Astrocyte (in vitro differentiated cells and primary cell): ENCODE measurements around the gene SNAP47. TPM values are rescaled to one million over a fixed set of nuclear protein-coding genes. Genes with fewer than 3 reads are reported as not detected.

Source experiments
- DNase-seq: peaks from one replicate; pipeline ENCODE4 v3.0.0-alpha.2; 2010; ENCODE audit warnings: low read depth
- FAIRE-seq: peaks from 2 replicates; lab custom pipeline; 2011; peaks lifted over from hg19 to GRCh38; lab: Jason Lieb, UNC
- H2AFZ ChIP-seq: 2 replicates; pipeline ENCODE4 v1.6.0; 2012; ENCODE audit warnings: low read depth, low read length, inconsistent platforms
- H3K27ac ChIP-seq: 2 replicates; pipeline ENCODE4 v1.5.1; 2011; ENCODE audit warnings: low read depth, low read length, inconsistent platforms
- H3K27me3 ChIP-seq: 2 replicates; pipeline ENCODE4 v1.6.0; 2011; ENCODE audit warnings: low read length, inconsistent platforms; ENCODE audit not compliant: insufficient read depth
- H3K36me3 ChIP-seq: 2 replicates; pipeline ENCODE4 v1.5.1; 2011; ENCODE audit warnings: low read length, inconsistent platforms; ENCODE audit not compliant: insufficient read depth
- H3K4me1 ChIP-seq: 2 replicates; pipeline ENCODE4 v1.5.1; 2011; ENCODE audit warnings: low read length, inconsistent platforms; ENCODE audit not compliant: insufficient read depth
- H3K4me2 ChIP-seq: 2 replicates; pipeline ENCODE4 v1.6.0; 2012; ENCODE audit warnings: low read length, inconsistent platforms
- H3K4me3 ChIP-seq: 2 replicates; pipeline ENCODE4 v1.5.1; 2011; ENCODE audit warnings: low read depth, mild to moderate bottlenecking, low read length, inconsistent platforms; ENCODE audit not compliant: insufficient read depth
- H3K79me2 ChIP-seq: 2 replicates; pipeline ENCODE4 v1.6.0; 2012; ENCODE audit warnings: mild to moderate bottlenecking, low read length, inconsistent platforms; ENCODE audit not compliant: insufficient read depth
- H3K9ac ChIP-seq: 2 replicates; pipeline ENCODE4 v1.6.0; 2012; ENCODE audit warnings: mild to moderate bottlenecking, low read length, inconsistent platforms
- H3K9me3 ChIP-seq: 2 replicates; pipeline ENCODE4 v1.5.1; 2012; ENCODE audit warnings: low read depth, mild to moderate bottlenecking, low read length, inconsistent platforms; ENCODE audit not compliant: insufficient read depth
- H4K20me1 ChIP-seq: 2 replicates; pipeline ENCODE4 v1.6.0; 2012; ENCODE audit warnings: low read length, inconsistent platforms; ENCODE audit not compliant: insufficient read depth
- H3K27ac Mint-ChIP-seq: one replicate; pipeline ENCODE4 v1.8.0; 2021; ENCODE audit warnings: mild to moderate bottlenecking, mixed read lengths; ENCODE audit not compliant: unreplicated experiment
- H3K27me3 Mint-ChIP-seq: one replicate; pipeline ENCODE4 v1.8.0; 2021; ENCODE audit warnings: low read depth, mixed read lengths; ENCODE audit not compliant: unreplicated experiment
- H3K36me3 Mint-ChIP-seq: one replicate; pipeline ENCODE4 v1.8.0; 2021; ENCODE audit warnings: low read depth, mixed read lengths; ENCODE audit not compliant: unreplicated experiment
- H3K4me1 Mint-ChIP-seq: one replicate; pipeline ENCODE4 v1.8.0; 2021; ENCODE audit warnings: low read depth, mixed read lengths; ENCODE audit not compliant: unreplicated experiment
- H3K4me3 Mint-ChIP-seq: one replicate; pipeline ENCODE4 v1.8.0; 2021; ENCODE audit warnings: mild to moderate bottlenecking, moderate library complexity, mixed read lengths; ENCODE audit not compliant: unreplicated experiment
- H3K9me3 Mint-ChIP-seq: one replicate; pipeline ENCODE4 v1.8.0; 2021; ENCODE audit warnings: mild to moderate bottlenecking, mixed read lengths; ENCODE audit not compliant: unreplicated experiment
- EZH2 ChIP-seq: IDR thresholded peaks from 2 replicates; pipeline ENCODE4 v1.6.1; 2012; ENCODE audit warnings: mild to moderate bottlenecking, low read length, inconsistent platforms; ENCODE audit not compliant: insufficient read depth
- total RNA-seq: library from RNA; stranded (reverse); gene quantifications from 2 replicates; pipeline ENCODE4 v1.2.1, GENCODE V29; 2021
- TF ChIP-seq, protein P1 (sequence below): IDR thresholded peaks from 2 replicates; pipeline ENCODE4 v1.5.1; 2011; ENCODE audit warnings: low read depth, mild to moderate bottlenecking, inconsistent platforms, low read length, moderate library complexity; ENCODE audit not compliant: insufficient read depth

SNAP47 gene
- total RNA-seq, 1 donor from 2014 or later = 31.9 TPM

DNA sequence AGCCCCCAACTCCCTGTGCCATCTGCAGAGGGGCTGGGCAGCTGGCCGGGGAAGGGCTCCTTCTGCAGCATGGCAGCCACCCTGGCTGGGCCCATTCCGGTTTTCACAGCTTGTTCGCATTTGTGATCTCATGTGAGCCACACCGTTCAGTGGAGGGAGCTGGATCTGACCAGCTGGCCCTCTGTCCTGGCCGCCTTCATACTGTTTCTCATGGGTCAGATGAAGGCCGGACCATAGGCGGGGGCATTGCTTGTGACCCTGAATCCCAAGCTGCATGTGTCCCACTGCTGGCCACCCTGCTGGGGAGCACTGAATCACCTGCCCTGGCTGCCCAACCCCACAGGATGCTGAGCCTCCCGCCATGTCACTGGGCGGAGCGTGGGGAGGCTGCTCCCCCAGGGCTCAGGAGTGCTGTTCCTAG, 43.8 kb downstream of the SNAP47 start:
- Histone ChIP-seq H3K4me1 (peaks cover 54% of the 10 kb centered on the region), H3K27me3 (no peaks in the 10 kb centered on the region), H3K9ac (no peak overlapping the region), H4K20me1 (no peaks in the 10 kb centered on the region), H2AFZ (no peak overlapping the region), H3K4me3 (no peak overlapping the region), H3K36me3 (no peaks in the 10 kb centered on the region), H3K9me3 (no peaks in the 10 kb centered on the region), H3K4me2 (peak overlapping the region; percentile 19), H3K79me2 (no peaks in the 10 kb centered on the region), H3K27ac (peak overlapping the region; percentile 54)
- Mint-ChIP-seq H3K27me3 (no peaks in the 10 kb centered on the region), H3K4me3 (no peak overlapping the region), H3K27ac (no peak overlapping the region), H3K4me1 (peaks cover 24% of the 10 kb centered on the region), H3K36me3 (peaks cover 2% of the 10 kb centered on the region), H3K9me3 (no peaks in the 10 kb centered on the region)
- FAIRE-seq = no peak
- DNase-seq = no peak
- TF ChIP-seq EZH2 = no peak
- TF ChIP-seq, protein P1, sequence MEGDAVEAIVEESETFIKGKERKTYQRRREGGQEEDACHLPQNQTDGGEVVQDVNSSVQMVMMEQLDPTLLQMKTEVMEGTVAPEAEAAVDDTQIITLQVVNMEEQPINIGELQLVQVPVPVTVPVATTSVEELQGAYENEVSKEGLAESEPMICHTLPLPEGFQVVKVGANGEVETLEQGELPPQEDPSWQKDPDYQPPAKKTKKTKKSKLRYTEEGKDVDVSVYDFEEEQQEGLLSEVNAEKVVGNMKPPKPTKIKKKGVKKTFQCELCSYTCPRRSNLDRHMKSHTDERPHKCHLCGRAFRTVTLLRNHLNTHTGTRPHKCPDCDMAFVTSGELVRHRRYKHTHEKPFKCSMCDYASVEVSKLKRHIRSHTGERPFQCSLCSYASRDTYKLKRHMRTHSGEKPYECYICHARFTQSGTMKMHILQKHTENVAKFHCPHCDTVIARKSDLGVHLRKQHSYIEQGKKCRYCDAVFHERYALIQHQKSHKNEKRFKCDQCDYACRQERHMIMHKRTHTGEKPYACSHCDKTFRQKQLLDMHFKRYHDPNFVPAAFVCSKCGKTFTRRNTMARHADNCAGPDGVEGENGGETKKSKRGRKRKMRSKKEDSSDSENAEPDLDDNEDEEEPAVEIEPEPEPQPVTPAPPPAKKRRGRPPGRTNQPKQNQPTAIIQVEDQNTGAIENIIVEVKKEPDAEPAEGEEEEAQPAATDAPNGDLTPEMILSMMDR = no peak

DNA sequence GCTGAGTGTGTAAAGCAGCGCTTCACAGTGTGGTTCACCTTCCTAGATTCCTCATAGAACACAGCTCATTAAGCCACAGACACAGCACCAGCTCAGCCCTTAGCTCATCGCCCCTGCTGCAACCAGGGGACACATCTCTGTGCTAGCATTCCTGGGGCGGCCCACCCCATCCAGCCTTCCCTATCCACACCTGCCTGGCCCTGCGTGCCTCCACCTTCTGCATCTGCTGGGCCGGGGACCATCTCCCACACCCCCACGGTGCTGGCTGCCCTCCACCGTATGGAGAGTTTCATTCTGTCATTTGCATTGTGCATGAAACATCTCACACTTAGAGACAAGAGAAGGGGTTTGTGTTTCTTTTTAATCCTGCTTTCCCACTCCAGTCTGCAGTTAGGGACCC, 44.5 kb downstream of the SNAP47 start:
- H3K4me1 ChIP-seq = peaks cover 48% of the 10 kb centered on the region
- FAIRE-seq (no peak), DNase-seq (no peak)
- no peaks in the 10 kb centered on the region for H3K79me2 ChIP-seq
- no peak overlapping the region for H3K27ac Mint-ChIP-seq
- H3K27ac ChIP-seq = no peak overlapping the region
- H3K27me3 Mint-ChIP-seq = no peaks in the 10 kb centered on the region
- H3K4me2 ChIP-seq = no peak overlapping the region
- no peaks in the 10 kb centered on the region for H4K20me1 ChIP-seq
- no peak for TF ChIP-seq EZH2
- TF ChIP-seq, protein P1 = no peak
- peaks cover 4% of the 10 kb centered on the region for H3K36me3 Mint-ChIP-seq
- H3K9me3 Mint-ChIP-seq = no peaks in the 10 kb centered on the region
- peaks cover 24% of the 10 kb centered on the region for H3K4me1 Mint-ChIP-seq
- no peak overlapping the region for H3K9ac ChIP-seq
- no peak overlapping the region for H3K4me3 ChIP-seq
- no peaks in the 10 kb centered on the region for H3K27me3 ChIP-seq
- no peaks in the 10 kb centered on the region for H3K9me3 ChIP-seq
- no peak overlapping the region for H2AFZ ChIP-seq
- H3K4me3 Mint-ChIP-seq = no peak overlapping the region
- H3K36me3 ChIP-seq = no peaks in the 10 kb centered on the region

DNA sequence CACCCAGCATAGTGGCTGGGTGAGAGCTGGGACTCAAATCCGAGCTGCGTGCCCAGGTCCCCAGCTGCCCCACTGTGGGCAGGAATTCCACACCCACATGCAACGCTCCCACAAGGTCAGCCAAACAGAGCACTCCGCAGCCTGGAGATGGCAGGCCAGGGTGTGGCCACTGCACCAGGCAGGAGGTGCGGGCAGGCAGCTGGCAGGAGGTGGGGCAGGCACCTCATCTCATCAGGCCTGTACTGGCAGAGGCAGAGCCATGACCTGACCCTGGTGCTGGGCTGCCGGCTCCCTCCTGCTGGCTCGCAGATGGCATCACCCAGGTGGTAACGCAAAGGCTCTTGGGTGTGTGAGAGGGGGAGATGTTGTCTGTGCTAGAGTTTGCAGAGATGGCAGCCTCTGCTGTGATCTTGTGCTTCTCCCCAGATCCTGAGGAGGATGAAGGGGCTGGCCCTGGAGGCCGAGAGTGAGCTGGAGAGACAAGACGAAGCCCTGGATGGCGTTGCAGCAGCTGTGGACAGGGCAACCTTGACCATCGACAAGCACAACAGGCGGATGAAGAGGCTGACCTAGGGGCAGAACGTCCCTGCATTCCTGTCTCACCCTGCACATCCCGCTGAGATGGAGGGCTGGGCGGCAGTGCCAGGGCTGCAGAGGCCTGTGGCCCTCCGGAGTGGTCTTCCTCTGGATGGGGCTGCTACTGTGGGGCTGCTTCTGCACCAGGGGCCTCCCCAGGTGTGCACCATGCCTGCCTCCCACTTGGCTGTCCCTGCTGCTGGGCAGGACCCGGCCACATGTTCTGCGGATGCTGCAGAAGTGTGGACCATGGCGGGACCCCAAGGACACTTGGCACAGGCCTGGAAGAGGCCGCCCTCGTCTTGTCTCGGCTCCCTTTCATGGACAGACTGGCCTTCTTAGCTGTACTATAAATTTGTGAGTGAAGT, 45.1 kb downstream of the SNAP47 start:
- H3K79me2 ChIP-seq = no peaks in the 10 kb centered on the region
- H3K9ac ChIP-seq = no peak overlapping the region
- H4K20me1 ChIP-seq = no peaks in the 10 kb centered on the region
- H3K4me1 Mint-ChIP-seq = peaks cover 17% of the 10 kb centered on the region
- TF ChIP-seq EZH2 = no peak
- TF ChIP-seq, protein P1 = no peak
- no peaks in the 10 kb centered on the region for H3K9me3 Mint-ChIP-seq
- H3K9me3 ChIP-seq = no peaks in the 10 kb centered on the region
- H3K4me2 ChIP-seq = no peak overlapping the region
- H2AFZ ChIP-seq = no peak overlapping the region
- H3K4me3 ChIP-seq = no peak overlapping the region
- H3K27ac Mint-ChIP-seq = no peak overlapping the region
- FAIRE-seq = no peak
- DNase-seq = no peak
- H3K27me3 ChIP-seq = no peaks in the 10 kb centered on the region
- H3K4me3 Mint-ChIP-seq = no peak overlapping the region
- peaks cover 4% of the 10 kb centered on the region for H3K36me3 Mint-ChIP-seq
- H3K4me1 ChIP-seq = peaks cover 41% of the 10 kb centered on the region
- no peaks in the 10 kb centered on the region for H3K27me3 Mint-ChIP-seq
- no peak overlapping the region for H3K27ac ChIP-seq
- no peaks in the 10 kb centered on the region for H3K36me3 ChIP-seq
